Panc1 (cell line): ENCODE measurements around the gene TMTC2. TPM values are rescaled to one million over a fixed set of nuclear protein-coding genes. Genes with fewer than 3 reads are reported as not detected.

ENCODE experiments used
- ATAC-seq: fragments of 200-7000 bp; cut with Tn5 transposase; 2 replicates; pipeline ENCODE4 v1.9.1; 2020; ENCODE audit warnings: mild to moderate bottlenecking, moderate library complexity
- BruUV-seq: library from RNA; stranded (reverse); fragments of 400-500 nt; replicated peaks from 2 replicates; lab custom pipeline; 2021; lab: Mats Ljungman, UMichigan
- CTCF ChIA-PET: fragments of 300-600 bp; sonication (Branson Sonifier 250); formaldehyde crosslinking; loops from one replicate; lab custom pipeline; 2022; ENCODE audit warnings: antibody characterized with exemption; lab: Charles Lee
- POLR2A ChIA-PET: fragments of 300-600 bp; sonication (Branson Sonifier 250); formaldehyde crosslinking; loops from one replicate; lab custom pipeline; 2022; ENCODE audit warnings: antibody characterized with exemption; lab: Charles Lee
- DNase-seq: peaks from one replicate; pipeline ENCODE4 v3.0.0-alpha.2; 2010; ENCODE audit warnings: low read depth, low spot score
- H3K27ac ChIP-seq: 2 replicates; pipeline ENCODE4 v1.5.1; 2011; ENCODE audit warnings: mild to moderate bottlenecking, low read length, inconsistent platforms
- H3K27me3 ChIP-seq: fragments of 200-500 bp; sonication (Bioruptor generic); 2 replicates; pipeline ENCODE4 v1.6.0; 2014; ENCODE audit warnings: low read length, inconsistent platforms; ENCODE audit not compliant: control insufficient read depth, insufficient read depth
- H3K36me3 ChIP-seq: fragments of 200-500 bp; sonication (Bioruptor generic); 2 replicates; pipeline ENCODE4 v1.5.1; 2014; ENCODE audit warnings: inconsistent platforms, mild to moderate bottlenecking, low read length, moderate library complexity; ENCODE audit not compliant: control insufficient read depth, insufficient read depth
- H3K4me1 ChIP-seq: 2 replicates; pipeline ENCODE4 v1.5.1; 2011; ENCODE audit warnings: inconsistent platforms, mild to moderate bottlenecking, low read length, moderate library complexity; ENCODE audit not compliant: control insufficient read depth, insufficient read depth
- H3K4me3 ChIP-seq, 2 experiments: 2 replicates each; pipeline ENCODE4 v1.5.1; 2011 to 2012; ENCODE audit warnings: low read depth in 2 of 2, low read length in 2 of 2, mild to moderate bottlenecking in 2 of 2, inconsistent platforms in 1 of 2, moderate library complexity in 1 of 2
- H3K9me3 ChIP-seq: fragments of 200-500 bp; sonication (Bioruptor generic); 2 replicates; pipeline ENCODE4 v1.5.1; 2014; ENCODE audit warnings: low read depth, mild to moderate bottlenecking, inconsistent platforms, low read length, moderate library complexity; ENCODE audit not compliant: control insufficient read depth, insufficient read depth
- POLR2AphosphoS5 ChIP-seq: IDR thresholded peaks from 2 replicates; pipeline ENCODE4 v1.6.1; 2012; ENCODE audit warnings: mild to moderate bottlenecking, low read depth, low read length, moderate library complexity
- SIN3A ChIP-seq: IDR thresholded peaks from 2 replicates; pipeline ENCODE4 v1.6.1; 2012; ENCODE audit warnings: low read depth, mild to moderate bottlenecking, low read length, moderate library complexity, borderline replicate concordance; ENCODE audit not compliant: insufficient read depth
- TCF7L2 ChIP-seq: IDR thresholded peaks from 2 replicates; pipeline ENCODE4 v1.6.1; 2011; ENCODE audit warnings: mild to moderate bottlenecking, low read depth, low read length, inconsistent platforms
- in situ Hi-C: cut with HindIII; loops from 2 replicates; pipeline ENCODE4 v1.10.0; 2016; ENCODE audit warnings: low sequenced_read_pairs, low pct_unique_long_range_greater_than_20kb
- intact Hi-C: fragments of 100-400 bp; cut with micrococcal nuclease; formaldehyde crosslinking; loops from one replicate; pipeline ENCODE4 v1.10.0; 2022; ENCODE audit not compliant: unreplicated experiment
- total RNA-seq: library from RNA; stranded (reverse); gene quantifications from one replicate; pipeline ENCODE4 v1.2.1, GENCODE V29; 2021; ENCODE audit not compliant: unreplicated experiment
- TF ChIP-seq, protein P1 (sequence below): fragments of 450-650 bp; IDR thresholded peaks from 2 replicates; pipeline ENCODE4 v1.5.1; 2017; ENCODE audit warnings: mild to moderate bottlenecking
- TF ChIP-seq, protein P2 (sequence below), 2 experiments: IDR thresholded peaks; 2 replicates each; pipeline ENCODE4 v1.6.1; 2011 to 2012; ENCODE audit warnings: low read depth in 2 of 2, control low read depth in 1 of 2, low read length in 1 of 2, mild to moderate bottlenecking in 1 of 2, moderate library complexity in 1 of 2; ENCODE audit not compliant: insufficient read depth in 1 of 2

TMTC2 gene
- total RNA-seq, 1 experiment from 2014 or later = 5.7 TPM

DNA sequence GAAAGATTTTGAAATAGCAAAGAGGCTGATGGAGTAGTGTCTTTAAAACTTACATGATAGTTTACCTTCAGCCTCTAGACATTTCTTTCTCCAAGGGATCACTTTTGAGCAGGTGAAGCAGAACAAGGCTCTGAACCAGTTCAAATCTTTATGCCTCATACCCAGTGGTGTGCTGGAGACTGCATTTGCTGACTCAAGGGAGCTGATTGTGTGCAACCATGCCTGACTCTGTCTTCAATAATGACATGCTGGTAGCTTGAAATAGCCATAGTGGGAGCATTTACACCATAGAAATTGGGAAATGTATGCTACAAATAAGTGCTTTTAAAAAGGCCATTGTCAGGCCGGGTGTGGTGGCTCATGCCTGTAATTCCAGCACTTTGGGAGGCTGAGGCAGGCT, 482.0 kb downstream of the TMTC2 start:
- BruUV-seq = no TSS peak
- DNase-seq (no peak), ATAC-seq (no peak)
- H3K4me1 ChIP-seq = no peaks in the 10 kb centered on the region
- H3K27me3 ChIP-seq = no peaks in the 10 kb centered on the region
- no peak overlapping the region for H3K4me3 ChIP-seq
- ChIA-PET POLR2A (no interaction called here), CTCF (no interaction called here)
- no peaks in the 10 kb centered on the region for H3K36me3 ChIP-seq
- H3K9me3 ChIP-seq = no peaks in the 10 kb centered on the region
- intact Hi-C loops (no loop called here), in situ Hi-C loops (no loop called here)
- no peak overlapping the region for H3K27ac ChIP-seq
- no peak for TF ChIP-seq SIN3A
- TF ChIP-seq, protein P1, sequence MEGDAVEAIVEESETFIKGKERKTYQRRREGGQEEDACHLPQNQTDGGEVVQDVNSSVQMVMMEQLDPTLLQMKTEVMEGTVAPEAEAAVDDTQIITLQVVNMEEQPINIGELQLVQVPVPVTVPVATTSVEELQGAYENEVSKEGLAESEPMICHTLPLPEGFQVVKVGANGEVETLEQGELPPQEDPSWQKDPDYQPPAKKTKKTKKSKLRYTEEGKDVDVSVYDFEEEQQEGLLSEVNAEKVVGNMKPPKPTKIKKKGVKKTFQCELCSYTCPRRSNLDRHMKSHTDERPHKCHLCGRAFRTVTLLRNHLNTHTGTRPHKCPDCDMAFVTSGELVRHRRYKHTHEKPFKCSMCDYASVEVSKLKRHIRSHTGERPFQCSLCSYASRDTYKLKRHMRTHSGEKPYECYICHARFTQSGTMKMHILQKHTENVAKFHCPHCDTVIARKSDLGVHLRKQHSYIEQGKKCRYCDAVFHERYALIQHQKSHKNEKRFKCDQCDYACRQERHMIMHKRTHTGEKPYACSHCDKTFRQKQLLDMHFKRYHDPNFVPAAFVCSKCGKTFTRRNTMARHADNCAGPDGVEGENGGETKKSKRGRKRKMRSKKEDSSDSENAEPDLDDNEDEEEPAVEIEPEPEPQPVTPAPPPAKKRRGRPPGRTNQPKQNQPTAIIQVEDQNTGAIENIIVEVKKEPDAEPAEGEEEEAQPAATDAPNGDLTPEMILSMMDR = no peak
- TF ChIP-seq, protein P2, sequence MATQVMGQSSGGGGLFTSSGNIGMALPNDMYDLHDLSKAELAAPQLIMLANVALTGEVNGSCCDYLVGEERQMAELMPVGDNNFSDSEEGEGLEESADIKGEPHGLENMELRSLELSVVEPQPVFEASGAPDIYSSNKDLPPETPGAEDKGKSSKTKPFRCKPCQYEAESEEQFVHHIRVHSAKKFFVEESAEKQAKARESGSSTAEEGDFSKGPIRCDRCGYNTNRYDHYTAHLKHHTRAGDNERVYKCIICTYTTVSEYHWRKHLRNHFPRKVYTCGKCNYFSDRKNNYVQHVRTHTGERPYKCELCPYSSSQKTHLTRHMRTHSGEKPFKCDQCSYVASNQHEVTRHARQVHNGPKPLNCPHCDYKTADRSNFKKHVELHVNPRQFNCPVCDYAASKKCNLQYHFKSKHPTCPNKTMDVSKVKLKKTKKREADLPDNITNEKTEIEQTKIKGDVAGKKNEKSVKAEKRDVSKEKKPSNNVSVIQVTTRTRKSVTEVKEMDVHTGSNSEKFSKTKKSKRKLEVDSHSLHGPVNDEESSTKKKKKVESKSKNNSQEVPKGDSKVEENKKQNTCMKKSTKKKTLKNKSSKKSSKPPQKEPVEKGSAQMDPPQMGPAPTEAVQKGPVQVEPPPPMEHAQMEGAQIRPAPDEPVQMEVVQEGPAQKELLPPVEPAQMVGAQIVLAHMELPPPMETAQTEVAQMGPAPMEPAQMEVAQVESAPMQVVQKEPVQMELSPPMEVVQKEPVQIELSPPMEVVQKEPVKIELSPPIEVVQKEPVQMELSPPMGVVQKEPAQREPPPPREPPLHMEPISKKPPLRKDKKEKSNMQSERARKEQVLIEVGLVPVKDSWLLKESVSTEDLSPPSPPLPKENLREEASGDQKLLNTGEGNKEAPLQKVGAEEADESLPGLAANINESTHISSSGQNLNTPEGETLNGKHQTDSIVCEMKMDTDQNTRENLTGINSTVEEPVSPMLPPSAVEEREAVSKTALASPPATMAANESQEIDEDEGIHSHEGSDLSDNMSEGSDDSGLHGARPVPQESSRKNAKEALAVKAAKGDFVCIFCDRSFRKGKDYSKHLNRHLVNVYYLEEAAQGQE (IDR thresholded peaks at IDR 0.05; ENCODE audit: insufficient read depth in 1 of 2, low read depth in 2 of 2, low read length in 1 of 2) = no peak
- TF ChIP-seq POLR2AphosphoS5 = no peak
- TF ChIP-seq TCF7L2 = no peak

DNA sequence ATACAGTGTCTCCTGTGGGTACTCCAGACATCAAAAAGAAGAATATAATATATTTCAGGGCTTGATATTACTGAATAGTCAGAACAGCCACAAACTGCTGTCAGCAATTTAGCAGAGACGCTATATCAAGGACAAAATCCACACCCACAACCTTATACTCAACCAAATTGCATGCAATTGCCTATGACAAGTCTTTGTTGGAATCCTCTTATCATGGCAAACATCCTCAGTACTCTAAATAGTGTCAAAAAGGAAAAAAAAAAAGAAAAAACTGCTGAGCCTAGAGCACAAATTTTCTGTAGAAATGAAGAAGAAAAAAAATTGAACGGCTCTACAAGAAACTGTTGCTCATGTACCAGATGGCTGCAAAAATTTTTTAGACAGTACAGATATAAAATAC, 485.7 kb downstream of the TMTC2 start:
- CTCF ChIA-PET = no interaction called here
- intact Hi-C loops = no loop called here
- ATAC-seq (no peak), DNase-seq (no peak)
- H3K4me3 ChIP-seq = no peak overlapping the region
- no peaks in the 10 kb centered on the region for H3K36me3 ChIP-seq
- H3K27ac ChIP-seq = no peak overlapping the region
- POLR2A ChIA-PET = no interaction called here
- in situ Hi-C loops = no loop called here
- no peaks in the 10 kb centered on the region for H3K9me3 ChIP-seq
- no TSS peak for BruUV-seq
- no peaks in the 10 kb centered on the region for H3K4me1 ChIP-seq
- TF ChIP-seq POLR2AphosphoS5 (no peak), SIN3A (no peak), TCF7L2 (no peak)
- TF ChIP-seq, protein P1 = no peak
- TF ChIP-seq, protein P2 (IDR thresholded peaks at IDR 0.05; ENCODE audit: insufficient read depth in 1 of 2, low read depth in 2 of 2, low read length in 1 of 2) = no peak
- no peaks in the 10 kb centered on the region for H3K27me3 ChIP-seq
